HG02943 (cell line): Measurements from ENCODE around the gene IRF6.

ENCODE experiments used
- ATAC-seq: cut with Tn5 transposase; IDR thresholded peaks from one replicate; pipeline ENCODE4 v1.9.1; 2021; ENCODE audit warnings: mild to moderate bottlenecking, low read depth, moderate library complexity; ENCODE audit not compliant: unreplicated experiment

Gene IRF6

DNA sequence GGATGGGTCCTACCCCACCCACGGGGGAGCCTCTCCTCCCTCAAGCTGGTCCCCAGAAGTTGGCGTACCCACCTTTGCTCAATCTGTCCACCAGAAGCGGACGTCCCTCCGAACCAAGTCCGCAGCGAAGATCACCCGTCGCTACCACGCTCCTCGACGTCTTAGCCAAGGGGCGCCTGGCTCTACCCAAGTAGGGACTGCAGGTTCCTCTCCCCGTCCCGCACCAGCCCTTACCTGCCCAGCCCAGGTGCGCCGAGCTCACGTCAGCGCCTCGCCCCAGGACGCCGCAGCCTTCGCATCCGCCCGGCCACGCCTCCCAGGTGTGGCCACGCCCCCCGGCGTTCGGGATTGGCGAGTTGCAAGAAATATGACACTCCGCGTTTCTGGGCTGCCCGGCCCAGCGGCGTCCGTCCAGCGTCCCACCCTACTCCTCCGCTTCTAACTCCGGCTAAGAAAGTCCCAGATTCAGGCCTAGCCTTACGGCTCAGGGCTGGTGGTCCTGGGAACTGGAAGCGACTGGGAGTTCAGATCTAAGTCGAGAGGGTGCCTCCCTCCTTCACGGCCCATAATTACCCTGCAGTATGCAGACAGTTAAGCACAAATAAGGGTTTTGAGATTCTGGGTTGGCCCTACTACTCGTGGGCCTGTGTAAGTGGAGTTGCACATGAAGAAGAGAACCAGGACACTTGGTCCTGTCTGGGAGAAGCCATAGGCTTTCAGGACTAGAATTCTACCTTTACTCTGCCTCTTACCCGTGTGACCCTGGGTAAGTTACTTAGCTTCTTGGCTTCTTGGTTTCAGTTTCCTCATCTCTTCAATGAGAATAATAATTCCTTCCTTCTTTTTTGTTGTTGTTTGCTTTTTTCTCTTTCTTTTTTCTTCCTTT, at the start of gene IRF6:
Gene IRF6 (minus strand): TSS at position 268 of the 886 bp plus-strand sequence. CDS start 4,729 bp downstream, outside the sequence.
- ATAC-seq = peak; percentile 94

DNA sequence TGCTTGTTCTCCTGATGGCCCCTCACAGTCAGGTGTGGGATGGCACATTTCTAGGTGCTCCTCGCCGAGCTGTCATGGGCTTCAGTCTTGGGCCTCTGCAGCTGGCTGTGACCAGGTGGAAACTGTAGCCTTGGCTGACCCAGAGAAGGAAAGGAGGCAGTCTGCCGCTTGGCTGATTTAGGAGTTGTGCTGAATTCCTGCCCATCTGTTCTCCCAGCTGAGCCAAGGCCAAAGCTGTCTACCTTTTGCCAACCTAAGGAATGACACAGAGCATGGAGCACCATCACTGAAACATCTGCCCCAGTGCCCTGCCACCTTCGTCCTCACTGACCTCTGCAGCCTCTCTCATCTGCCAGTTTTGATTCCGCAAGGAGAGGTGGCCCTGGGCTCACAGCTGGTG, 49.7 kb upstream of the IRF6 start:
- ATAC-seq = no peak

DNA sequence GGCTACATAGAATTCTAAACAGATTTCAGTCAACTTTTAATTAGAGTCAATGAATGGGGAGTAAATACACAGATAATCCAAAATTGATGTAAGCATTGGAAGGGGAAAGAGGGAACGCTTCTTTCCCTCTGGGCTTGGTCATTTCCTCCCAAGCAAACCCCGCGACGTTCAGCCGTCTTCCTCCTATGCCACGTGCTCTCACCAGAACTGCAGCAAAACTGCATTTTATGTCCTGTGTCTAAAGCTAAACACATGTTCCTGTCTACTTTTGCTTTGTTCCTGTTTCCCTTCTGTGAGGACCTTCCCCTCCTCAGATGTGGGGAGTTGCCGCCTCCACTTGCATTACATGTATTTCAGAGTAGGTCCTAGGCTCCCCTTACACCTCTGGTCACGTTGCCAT, 49.1 kb upstream of the IRF6 start:
- no peak for ATAC-seq

DNA sequence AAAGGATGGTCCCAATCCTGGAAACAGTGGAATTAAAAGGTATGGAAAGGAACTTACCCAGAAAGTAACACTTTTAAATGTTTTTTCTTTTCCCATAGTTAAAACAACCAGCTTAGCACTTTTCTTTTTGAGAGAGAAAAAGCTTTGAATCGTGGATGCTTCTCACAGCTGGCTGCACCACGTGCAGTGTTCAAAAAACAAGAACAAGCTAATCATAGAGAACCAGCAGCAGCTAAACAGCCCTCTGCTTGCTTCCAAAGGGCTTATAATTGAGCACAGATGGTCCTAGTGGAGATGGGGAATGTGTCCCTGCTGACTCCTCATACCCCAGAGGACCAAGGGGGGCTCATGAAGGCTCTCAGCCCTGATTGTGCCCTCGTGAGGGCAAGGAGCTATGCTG, 48.3 kb upstream of the IRF6 start:
- ATAC-seq = no peak

DNA sequence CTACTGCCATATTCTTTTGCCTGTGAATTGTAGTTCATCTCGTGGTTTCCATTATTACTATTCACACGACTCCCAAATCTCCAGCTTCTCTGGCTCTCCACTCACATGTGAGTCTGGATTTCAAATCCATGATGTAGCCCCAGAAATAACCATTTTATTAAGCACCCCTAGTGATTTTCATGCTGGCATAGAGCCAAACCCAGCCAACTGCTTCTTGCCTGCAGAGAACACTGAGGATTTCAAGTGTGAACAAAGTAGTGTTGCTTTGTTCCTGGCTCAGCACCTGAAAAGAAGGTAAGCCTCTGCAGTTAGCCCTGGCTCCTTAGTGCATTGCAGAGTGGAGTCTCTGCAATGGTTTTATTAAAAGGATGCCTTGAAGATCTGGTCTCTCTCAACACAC, 47.7 kb upstream of the IRF6 start:
- no peak for ATAC-seq

DNA sequence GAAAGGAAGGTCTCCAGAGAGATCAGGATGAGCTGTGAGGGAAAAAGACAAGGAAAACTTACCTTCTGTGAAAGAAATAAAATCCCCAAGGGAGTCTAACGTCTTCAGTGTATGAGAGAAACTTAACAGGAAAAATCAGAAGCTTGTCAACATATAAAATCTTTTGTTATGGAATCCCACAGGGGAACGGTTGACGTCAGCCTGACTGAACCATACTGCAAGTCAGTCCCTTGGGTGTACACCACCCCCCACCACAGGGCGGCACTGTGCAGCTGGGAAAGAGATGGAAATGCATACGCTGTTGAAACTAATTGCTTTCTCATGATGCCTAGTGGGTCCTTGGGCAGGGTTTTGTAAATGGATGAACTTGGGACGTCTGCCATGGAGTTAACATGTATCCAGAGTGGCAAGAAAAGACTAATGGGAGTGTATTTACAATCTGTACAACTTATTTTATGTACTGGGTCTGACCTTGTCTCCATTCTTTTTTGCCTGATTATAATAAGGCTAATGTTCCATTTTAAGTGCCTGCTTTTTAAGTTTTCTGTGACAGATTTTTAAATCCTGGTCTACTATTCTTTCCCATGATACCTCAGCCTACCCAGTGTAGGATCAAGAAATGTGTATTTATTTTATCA, 44.5 kb upstream of the IRF6 start:
- ATAC-seq = no peak

DNA sequence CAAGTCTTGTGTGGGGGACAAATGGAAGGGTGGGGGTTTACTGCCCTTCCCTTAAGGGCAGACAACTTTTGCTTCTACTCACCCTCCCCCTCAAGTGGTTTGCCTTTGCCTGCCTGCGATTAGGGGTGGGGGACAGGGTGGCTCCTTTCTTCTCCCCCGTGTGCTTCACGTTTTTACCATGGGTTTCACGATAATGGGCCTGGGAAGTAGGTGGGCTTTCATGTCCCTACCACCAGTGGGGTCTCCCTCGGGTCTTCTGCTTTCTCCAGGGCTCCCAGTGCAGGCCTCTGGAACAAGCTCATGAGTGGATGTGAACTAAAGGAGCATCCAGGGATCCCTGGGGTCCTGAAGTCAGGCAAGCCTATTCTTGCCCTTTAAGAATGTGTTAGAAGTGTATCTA, 43.4 kb upstream of the IRF6 start:
- ATAC-seq = no peak

DNA sequence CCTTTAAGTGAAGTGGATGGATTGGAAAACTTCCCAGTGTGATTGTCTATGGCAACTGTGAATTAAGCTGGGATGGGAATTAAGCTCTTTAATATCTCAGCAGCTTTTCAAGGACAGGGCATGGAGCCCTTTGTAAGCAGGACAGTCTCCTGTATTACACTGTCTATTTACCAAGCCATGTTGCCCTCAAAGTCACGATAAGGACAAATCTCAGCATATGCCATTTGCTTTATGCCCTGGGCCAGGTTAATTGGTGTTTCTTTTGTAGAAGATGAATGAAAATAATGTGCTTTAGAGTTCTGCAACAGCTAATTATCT, 39.4 kb upstream of the IRF6 start:
- no peak for ATAC-seq

DNA sequence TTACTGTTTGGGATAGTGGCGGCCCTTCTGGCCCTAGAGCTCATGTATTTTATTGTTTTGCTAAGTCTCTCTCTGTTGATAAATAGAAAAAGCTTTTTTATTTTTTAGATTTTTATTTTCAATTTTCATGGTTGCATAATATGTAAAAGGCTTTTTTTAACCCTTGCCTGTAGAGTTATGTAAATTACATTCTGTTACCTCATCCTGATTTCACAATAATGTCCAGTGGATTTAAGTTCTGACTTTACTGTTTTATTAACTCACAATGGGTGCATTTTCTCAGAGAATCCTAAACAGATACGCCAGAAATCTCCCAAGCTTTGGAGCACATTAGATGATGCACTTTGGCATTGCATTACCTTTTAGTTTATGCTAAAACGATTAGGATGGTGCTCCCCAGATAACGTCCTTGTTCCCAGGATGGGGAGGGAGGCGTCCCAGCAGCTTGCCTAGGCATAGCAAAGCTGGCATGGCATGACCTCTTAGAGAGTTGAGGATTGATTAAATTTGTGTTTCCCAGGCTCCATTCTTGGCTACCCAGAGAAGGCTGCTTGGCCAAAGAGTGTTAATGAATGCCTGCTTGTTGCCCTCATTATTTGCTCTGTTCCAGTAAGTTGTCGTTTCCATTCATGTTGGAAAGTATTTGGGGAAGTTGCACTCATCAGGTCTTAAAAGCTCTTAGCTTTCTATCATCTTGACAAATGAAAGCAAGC, 38.9 kb upstream of the IRF6 start:
- ATAC-seq = no peak

DNA sequence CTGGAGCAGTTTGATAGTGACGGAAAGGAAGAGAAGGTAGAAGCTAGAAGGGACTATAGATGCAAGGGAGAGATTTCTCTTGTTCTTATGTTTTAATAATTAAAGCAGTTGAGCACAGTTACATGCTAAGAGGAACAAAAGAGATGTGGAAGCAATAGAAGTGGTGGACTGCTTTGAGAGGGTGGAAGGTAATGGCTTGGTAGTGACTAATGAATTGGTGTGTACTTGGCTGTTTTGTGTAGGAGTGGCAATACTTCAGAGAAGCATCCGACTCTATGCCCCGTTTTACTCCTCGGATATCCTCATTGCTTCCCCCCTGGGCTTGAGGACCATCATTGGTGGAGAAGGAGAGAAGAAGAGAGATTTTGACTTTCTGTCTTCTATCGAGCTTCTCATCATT, 34.7 kb upstream of the IRF6 start:
- ATAC-seq = no peak

DNA sequence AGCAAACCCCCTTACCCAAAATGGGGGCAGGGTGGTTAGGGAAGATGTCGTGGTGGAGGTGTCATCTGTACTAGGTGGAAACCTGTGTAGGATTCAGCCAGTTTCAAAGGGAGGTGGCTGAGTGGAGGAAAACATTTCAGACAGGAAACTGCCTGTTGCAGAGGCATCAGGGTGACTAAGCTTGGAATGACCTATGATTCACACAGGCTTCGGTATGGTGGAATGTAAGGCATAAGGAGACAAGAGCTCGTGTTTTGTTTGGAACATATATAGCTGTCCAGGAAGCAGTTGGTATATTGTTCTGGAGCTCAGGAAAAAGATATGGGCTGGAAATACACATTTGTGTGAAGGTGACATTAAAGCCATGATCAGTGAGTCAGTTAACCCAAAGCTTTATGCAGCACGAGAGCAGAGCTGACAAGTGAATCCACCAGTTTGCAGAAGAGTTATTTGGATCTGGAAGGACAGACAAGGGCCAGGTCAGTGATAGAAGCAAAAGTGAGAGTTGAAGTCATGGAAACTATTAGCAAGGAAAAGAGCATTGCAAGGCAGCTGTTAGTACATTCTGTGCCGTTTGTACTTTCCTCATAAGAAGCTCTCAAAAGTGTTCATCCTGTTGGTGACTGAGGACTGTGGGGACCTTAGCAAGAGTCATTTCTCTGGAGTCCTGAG, 34.1 kb upstream of the IRF6 start:
- no peak for ATAC-seq

DNA sequence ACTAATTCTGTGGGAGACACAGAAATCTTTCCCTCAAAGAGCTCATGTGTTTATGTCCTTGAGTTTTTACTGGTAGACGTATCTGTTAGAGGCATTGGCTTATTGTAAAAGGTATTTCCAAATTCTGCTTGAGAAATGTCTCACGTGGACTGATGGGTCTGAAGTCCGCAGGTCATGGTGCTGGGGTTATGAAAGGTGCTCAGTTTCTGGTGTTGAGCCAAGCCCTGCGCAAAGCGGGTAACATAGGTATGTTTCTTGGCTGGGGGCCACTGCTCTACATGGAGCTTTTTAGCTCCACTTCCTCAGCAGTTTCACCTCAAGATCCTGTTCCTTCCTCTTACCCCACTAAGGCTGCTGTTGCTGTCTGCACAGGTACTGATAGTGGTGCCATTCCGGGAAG, 32.6 kb upstream of the IRF6 start:
- ATAC-seq = no peak

DNA sequence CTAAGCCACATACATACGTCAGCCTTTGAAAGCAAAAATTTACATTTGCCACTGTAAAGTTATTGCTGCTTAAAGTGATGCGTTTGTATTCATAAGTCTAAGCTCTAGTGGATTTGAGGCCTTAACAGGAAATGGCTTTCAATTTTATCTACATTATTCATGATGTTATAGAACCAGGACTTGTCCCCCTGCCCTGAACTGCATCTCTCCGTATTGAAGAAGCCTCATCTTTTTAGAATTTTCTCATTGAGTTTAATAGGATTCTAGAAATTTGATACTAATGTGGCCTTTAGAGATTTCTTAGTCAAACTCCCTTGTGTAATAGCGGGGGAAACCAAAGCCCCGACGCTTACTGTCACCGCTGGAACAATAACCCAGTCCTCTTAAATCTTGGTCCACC, 31.7 kb upstream of the IRF6 start:
- ATAC-seq = no peak

DNA sequence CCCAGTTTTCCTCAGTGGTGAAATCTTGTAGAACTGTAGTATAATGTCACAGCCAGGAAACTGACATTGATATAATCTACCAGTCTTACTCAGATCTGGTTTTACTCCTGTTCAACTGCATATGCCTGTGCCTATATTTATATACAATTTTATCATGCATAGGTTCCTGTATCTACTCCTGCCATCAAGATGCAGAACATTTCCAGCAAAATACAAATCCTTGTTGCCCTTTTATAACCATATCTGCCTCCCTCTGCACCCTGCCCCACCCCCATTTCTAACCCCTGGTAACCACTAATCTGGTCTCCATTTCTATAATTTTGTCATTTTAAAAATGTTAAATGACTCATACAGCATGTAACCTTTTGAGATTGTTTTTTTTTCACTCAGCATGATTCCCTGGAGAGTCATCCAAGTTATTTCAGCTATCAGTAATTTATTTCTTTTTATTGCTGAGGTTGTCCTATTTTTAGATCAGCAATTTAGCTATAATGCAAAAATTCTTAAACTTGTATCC, 29.9 kb upstream of the IRF6 start:
- no peak for ATAC-seq

DNA sequence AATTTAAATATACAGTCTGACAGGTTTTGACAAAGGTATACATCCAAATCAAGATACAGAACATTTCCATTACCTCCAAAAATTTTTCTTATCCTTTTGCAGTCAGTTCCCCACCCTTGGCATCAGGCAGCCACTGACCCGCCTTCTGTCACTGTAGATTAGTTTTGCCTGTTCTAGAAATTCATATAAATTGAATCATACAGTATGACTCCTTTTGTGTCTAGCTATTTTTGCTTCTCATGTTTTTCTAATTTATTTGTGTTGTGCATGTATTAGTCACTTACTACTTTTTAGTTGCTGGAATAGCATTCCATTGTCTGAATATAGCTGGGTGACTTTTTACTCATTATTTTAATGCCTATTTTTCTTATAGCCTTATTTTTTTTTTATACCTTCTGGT, 25.7 kb upstream of the IRF6 start:
- ATAC-seq = no peak

DNA sequence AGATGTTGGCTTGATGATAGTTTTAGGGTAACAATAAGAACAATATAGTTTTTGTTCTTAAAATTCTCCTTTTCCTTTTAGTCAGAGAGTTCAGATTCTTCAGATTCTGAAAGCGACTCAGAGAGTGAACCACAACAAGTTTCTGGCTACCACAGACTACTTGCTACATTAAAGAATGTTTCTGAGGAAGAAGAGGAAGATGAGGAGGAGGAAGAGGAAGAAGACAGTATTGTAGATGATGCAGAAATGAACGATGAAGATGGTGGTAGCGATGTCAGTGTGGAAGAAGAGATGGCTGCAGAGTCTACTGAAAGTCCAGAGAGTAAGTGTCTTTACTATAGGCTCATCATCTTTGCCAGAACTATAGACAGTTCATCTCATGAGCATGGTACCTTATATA, 24.8 kb upstream of the IRF6 start:
- no peak for ATAC-seq

DNA sequence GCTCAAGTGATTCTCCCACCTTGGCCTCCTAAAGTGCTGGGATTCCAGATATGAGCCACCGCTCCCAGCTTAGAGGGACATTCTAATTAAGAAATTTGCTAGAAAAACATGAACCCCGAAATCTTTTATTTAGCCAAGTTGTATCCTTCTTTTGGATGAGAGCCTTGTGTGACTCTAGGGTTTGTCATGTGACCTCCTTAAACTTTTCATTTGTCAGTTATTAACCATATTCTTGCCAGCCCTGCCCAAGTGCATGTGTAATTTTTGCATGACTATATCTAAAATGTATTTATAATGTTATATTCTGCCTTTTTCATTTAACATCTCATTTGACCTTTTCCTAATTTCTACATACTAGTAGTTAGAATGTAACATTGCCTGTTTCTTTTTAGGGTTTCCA, 23.8 kb upstream of the IRF6 start:
- no peak for ATAC-seq

DNA sequence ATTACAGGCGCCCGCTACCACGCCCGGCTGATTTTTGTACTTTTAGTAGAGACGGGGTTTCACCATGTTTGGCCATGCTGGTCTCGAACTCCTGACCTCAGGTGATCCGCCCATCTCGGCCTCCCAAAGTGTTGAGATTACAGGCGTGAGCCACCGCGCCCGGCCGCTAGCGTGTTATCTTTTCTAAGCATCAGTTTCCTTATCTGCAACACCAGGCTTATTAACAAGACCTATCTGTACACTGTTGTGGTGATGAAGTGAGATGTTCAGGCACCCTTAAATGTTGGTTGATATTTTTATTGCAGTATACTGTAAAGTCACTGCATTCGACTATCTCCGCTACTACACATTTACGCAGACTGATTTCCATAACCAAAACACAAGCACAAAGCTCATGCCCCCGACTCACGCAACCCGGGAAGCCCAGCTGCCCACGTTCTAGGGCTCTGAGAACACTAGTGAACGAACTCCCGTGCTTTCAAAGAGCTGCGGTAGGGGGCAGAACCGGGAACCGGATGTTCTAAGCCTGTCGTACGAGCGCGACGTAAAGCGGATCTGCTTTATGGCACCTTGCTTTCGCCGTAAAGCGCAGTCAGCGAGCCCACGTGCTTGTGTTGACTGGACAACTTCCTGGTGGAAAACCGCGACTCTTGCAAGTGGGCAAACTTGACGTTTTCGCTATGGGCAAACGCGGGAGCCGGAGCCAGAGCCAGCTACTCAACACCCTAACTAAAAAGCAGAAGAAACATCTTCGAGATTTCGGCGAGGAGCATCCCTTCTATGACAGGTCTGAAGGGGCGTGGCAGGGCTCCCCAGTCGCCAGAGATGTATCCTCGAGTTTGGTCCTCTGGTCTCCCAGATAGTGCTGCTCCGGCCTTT, 21.7 kb upstream of the IRF6 start, which contains the start of gene UTP25:
Gene UTP25 (plus strand): TSS at position 589 of the 879 bp plus-strand sequence. CDS start 92 bp downstream, at position 681.
- peak; percentile 87 for ATAC-seq

DNA sequence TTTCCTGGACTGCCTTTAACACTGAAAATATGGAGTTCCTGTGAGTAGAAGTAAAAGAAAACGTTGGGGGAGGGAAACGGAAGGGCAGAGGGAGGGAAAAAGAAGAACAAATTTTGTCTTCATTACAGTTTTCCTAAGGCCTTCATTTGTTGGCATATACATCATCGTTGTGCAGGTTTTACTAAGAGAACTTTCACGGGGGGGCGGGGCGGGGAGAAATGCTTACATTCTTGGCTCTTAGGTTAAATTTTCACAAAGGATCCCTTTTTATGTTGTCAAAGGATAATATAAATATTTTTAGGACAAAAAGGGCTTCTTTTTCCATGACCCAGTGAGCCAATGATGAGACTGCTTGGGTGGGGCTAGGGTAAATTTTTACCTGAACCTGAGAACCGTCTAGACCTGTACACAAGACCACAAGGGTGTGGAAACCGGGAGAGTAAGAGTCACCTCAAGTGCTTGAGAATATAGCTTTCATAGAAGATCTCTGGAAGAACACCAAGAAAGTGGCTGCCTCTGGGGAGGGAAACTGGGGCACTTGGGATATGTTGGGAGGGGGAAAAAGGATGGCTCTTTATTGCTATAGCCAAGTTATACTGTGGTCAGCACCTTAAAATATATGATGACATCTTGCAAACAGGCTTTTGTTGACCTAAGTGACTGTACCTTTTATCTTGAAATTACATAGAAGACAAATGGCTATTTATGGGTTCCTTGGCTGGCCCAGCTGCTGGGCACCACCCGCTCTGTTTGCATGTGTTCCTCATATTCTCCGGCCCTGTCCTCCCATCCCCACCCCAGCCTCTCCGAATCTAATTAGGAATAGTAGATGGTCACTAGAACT, 19.9 kb upstream of the IRF6 start:
- ATAC-seq = no peak
